ENCODE data around the gene CHST8. TPM values are rescaled to one million over a fixed set of nuclear protein-coding genes. Genes with fewer than 3 reads are reported as not detected.

The CHST8 gene
- total and polyA plus RNA-seq, 2 experiments from 2014 or later, result 9.3 to 38.2 TPM

GRCh38 chr19:33779849-33780248 lies 158.1 kb downstream of the CHST8 start (continued):
- TF ChIP-seq ZNF462 (CRISPR knock-in tag; IDR thresholded peaks at IDR 0.05), result no peak

- H3F3A ChIP-seq (replicated peaks; ENCODE audit: low read depth), result no peaks in the 10 kb centered on the region
- DNase-seq (ENCODE audit: low spot score) (no peak), ATAC-seq (no peak)
- no peaks in the 10 kb centered on the region for H3K36me3 ChIP-seq (ENCODE audit: insufficient read depth)
- no peak overlapping the region for H3K27ac Mint-ChIP-seq
- peaks cover 5% of the 10 kb centered on the region; the same call in 1 of the 2 replicates for H3K27me3 ChIP-seq (ENCODE audit: insufficient read depth)
- peaks cover 21% of the 10 kb centered on the region for H3K27me3 Mint-ChIP-seq (ENCODE audit: insufficient read depth, low read depth, poor library complexity)
- H3K36me3 Mint-ChIP-seq (ENCODE audit: low read depth), result no peaks in the 10 kb centered on the region
- no peak overlapping the region for H3K4me3 Mint-ChIP-seq
- H3K4me1 Mint-ChIP-seq, result peaks cover 13% of the 10 kb centered on the region
- H3K4me1 ChIP-seq (ENCODE audit: insufficient read depth), result peaks cover 4% of the 10 kb centered on the region; the same call in 1 of the 2 replicates
- H2AFZ ChIP-seq, result no peak overlapping the region
- H3K79me2 ChIP-seq (replicated peaks; ENCODE audit: insufficient read depth), result no peaks in the 10 kb centered on the region
- no peaks in the 10 kb centered on the region for H3K9me2 ChIP-seq (ENCODE audit: insufficient read depth)
- no peak overlapping the region for H3K4me2 ChIP-seq
- H3K27ac ChIP-seq (ENCODE audit: low read depth), result no peak overlapping the region
- no peaks in the 10 kb centered on the region for H4K20me1 ChIP-seq (replicated peaks; ENCODE audit: insufficient read depth)
- H3K4me3 ChIP-seq, result no peak overlapping the region
- H3K9me3 Mint-ChIP-seq, result peaks cover 4% of the 10 kb centered on the region; the same call in 2 of the 3 replicates
- TF ChIP-seq CTCF (conservative IDR thresholded peaks at IDR 0.05; ENCODE audit: low read depth in 2 of 2) (no peak), ETS1 (IDR thresholded peaks at IDR 0.05) (no peak), ZNF114 (CRISPR knock-in tag; IDR thresholded peaks at IDR 0.05) (no peak), JUNB (IDR thresholded peaks at IDR 0.05; ENCODE audit: unreplicated experiment) (no peak), CREB1 (CRISPR knock-in tag; IDR thresholded peaks at IDR 0.05; ENCODE audit: low read depth) (no peak), POLR2AphosphoS5 (IDR thresholded peaks at IDR 0.05; ENCODE audit: low read depth) (no peak), STAT1 (IDR thresholded peaks at IDR 0.05; ENCODE audit: unreplicated experiment) (no peak), EZH2phosphoT487 (IDR thresholded peaks at IDR 0.05; ENCODE audit: unreplicated experiment) (no peak), EZH2 (IDR thresholded peaks at IDR 0.05; ENCODE audit: low read depth, unreplicated experiment) (no peak)
Measured at GRCh38 chr19:33780251-33780650, 158.5 kb downstream of the CHST8 start.

All from GM23338 (cell line).